ENCODE measurements around the gene RALGAPA1.

DNA sequence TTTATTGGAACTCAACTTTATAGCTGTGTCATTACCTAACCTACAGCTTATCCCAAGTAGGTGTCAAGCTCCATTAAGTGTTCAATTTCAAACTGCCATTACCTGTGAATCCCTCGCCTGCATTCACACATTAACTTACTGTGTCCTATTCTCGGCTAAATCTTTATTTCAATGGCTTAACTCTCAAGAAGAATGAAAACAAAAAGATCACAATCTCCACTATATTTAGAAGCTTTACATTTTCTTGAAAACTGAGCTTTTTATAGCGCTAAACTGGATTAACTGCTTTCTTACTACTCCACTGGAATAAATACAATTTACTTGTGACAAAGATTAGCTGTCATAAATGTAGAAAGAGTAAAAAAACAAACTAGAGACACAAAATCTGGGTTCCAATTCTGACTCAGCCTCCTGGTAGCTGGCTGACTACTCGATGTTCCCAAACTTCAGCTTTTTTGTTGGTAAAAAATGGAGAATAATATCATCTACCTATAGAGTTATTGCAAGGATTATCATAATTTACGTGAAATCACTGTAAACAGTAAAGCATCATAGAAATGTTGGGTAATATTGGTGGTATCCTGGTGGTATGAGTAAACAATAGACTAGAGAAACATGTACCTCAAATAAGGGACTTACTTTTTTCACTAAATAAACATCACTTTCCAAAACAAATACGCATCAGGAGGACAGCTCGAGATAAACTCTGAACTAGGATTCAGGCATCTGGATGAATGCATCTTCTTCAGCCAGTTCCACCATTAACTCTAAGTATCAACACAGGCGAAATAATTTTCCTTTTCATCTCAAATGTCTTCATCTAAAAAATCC, 1.7 kb downstream of the RALGAPA1 start:
- TF ChIP-seq CTCF (IDR thresholded peaks at IDR 0.05) (no peak), POLR2A (IDR thresholded peaks at IDR 0.05) (no peak)
